ENCODE results near the gene HS1BP3.

Gene HS1BP3

GRCh38 chr2:20664431-20665242 lies 13.7 kb upstream of the HS1BP3 start:
- no peak for DNase-seq (ENCODE audit: low read depth, low spot score)

GRCh38 chr2:20664071-20664390 lies 13.1 kb upstream of the HS1BP3 start:
- DNase-seq (ENCODE audit: low read depth, low spot score), result no peak

GRCh38 chr2:20663196-20664070 lies 12.5 kb upstream of the HS1BP3 start:
- no peak for DNase-seq (ENCODE audit: low read depth, low spot score)

- no peak for DNase-seq (ENCODE audit: low read depth, low spot score)
These were observed 11.5 kb upstream of the HS1BP3 start for GRCh38 chr2:20662308-20662937.

- no peak for DNase-seq (ENCODE audit: low read depth, low spot score)
These were observed 10.8 kb upstream of the HS1BP3 start for GRCh38 chr2:20661421-20662307.

GRCh38 chr2:20660506-20661420 lies 9.9 kb upstream of the HS1BP3 start:
- DNase-seq (ENCODE audit: low read depth, low spot score), result no peak

GRCh38 chr2:20657522-20658235 lies 6.8 kb upstream of the HS1BP3 start:
- DNase-seq (ENCODE audit: low read depth, low spot score), result no peak

GRCh38 chr2:20656561-20656960 lies 5.7 kb upstream of the HS1BP3 start:
- DNase-seq (ENCODE audit: low read depth, low spot score), result no peak

GRCh38 chr2:20654535-20654813 lies 3.6 kb upstream of the HS1BP3 start:
- no peak for DNase-seq (ENCODE audit: low read depth, low spot score)

- no peak for DNase-seq (ENCODE audit: low read depth, low spot score)
These were observed 3.0 kb upstream of the HS1BP3 start for GRCh38 chr2:20653695-20654534.

GRCh38 chr2:20652673-20653575 lies 2.0 kb upstream of the HS1BP3 start:
- no peak for DNase-seq (ENCODE audit: low read depth, low spot score)

- DNase-seq (ENCODE audit: low read depth, low spot score), result no peak
These were observed 1.2 kb upstream of the HS1BP3 start for GRCh38 chr2:20652141-20652540.

GRCh38 chr2:20651731-20652099 lies 817 bp upstream of the HS1BP3 start:
- no peak for DNase-seq (ENCODE audit: low read depth, low spot score)

GRCh38 chr2:20650393-20650876 lies 463 bp downstream of the HS1BP3 start:
- no peak for DNase-seq (ENCODE audit: low read depth, low spot score)

GRCh38 chr2:20649976-20650375 lies 922 bp downstream of the HS1BP3 start:
- DNase-seq (ENCODE audit: low read depth, low spot score), result no peak

- DNase-seq (ENCODE audit: low read depth, low spot score), result no peak
These were observed 1.3 kb downstream of the HS1BP3 start for GRCh38 chr2:20649576-20649975.

- DNase-seq (ENCODE audit: low read depth, low spot score), result no peak
These were observed 2.1 kb downstream of the HS1BP3 start for GRCh38 chr2:20648831-20649230.

GRCh38 chr2:20648206-20648605 lies 2.7 kb downstream of the HS1BP3 start:
- no peak for DNase-seq (ENCODE audit: low read depth, low spot score)
